Karpas-422 (cell line): ENCODE results near the gene SEMA3C. TPM values are rescaled to one million over a fixed set of nuclear protein-coding genes. Genes with fewer than 3 reads are reported as not detected.

ENCODE experiments used
- DNase-seq: peaks from one replicate; pipeline ENCODE4 v3.0.0-alpha.2; 2015
- H2AFZ ChIP-seq: fragments of 200-600 bp; sonication (generic); 2 replicates; pipeline ENCODE4 v1.6.1; 2014; ENCODE audit warnings: antibody characterized with exemption, low read length, mixed read lengths
- H3K27ac ChIP-seq: fragments of 200-600 bp; sonication (generic); 2 replicates; pipeline ENCODE4 v1.5.1; 2014; ENCODE audit warnings: mild to moderate bottlenecking, low read length, moderate library complexity
- H3K27me3 ChIP-seq: fragments of 200-600 bp; sonication (generic); 2 replicates; pipeline ENCODE4 v1.6.1; 2014; ENCODE audit warnings: low read length, mixed read lengths
- H3K36me3 ChIP-seq: fragments of 200-600 bp; sonication (generic); 2 replicates; pipeline ENCODE4 v1.6.1; 2014; ENCODE audit warnings: low read length, mixed read lengths; ENCODE audit not compliant: insufficient read depth
- H3K4me1 ChIP-seq: fragments of 200-600 bp; sonication (generic); 2 replicates; pipeline ENCODE4 v1.6.1; 2014; ENCODE audit warnings: mild to moderate bottlenecking, low read length, mixed read lengths
- H3K4me2 ChIP-seq: fragments of 200-600 bp; sonication (generic); 2 replicates; pipeline ENCODE4 v1.6.1; 2014; ENCODE audit warnings: low read length, low read depth, mild to moderate bottlenecking; ENCODE audit not compliant: poor library complexity, severe bottlenecking
- H3K4me3 ChIP-seq: fragments of 200-600 bp; sonication (generic); 2 replicates; pipeline ENCODE4 v1.5.1; 2014; ENCODE audit warnings: mild to moderate bottlenecking, antibody characterized with exemption, low read length, mixed read lengths
- H3K79me2 ChIP-seq: fragments of 200-600 bp; sonication (generic); 2 replicates; pipeline ENCODE4 v1.6.1; 2014; ENCODE audit warnings: mild to moderate bottlenecking, low read length, mixed read lengths
- H3K9ac ChIP-seq: fragments of 200-600 bp; sonication (generic); 2 replicates; pipeline ENCODE4 v1.6.0; 2014; ENCODE audit warnings: low read length
- H3K9me2 ChIP-seq: fragments of 200-600 bp; sonication (generic), shearing (Covaris generic); replicated peaks from 2 replicates; pipeline ENCODE4 v1.6.0; 2014; ENCODE audit warnings: mild to moderate bottlenecking, low read length, moderate library complexity; ENCODE audit not compliant: insufficient read depth
- H3K9me3 ChIP-seq: fragments of 300-700, 200-600 bp; sonication (generic); 2 replicates; pipeline ENCODE4 v1.6.1; 2014; ENCODE audit warnings: low read length, mixed read lengths
- H4K20me1 ChIP-seq: fragments of 200-600 bp; sonication (generic); 2 replicates; pipeline ENCODE4 v1.6.1; 2014; ENCODE audit warnings: mild to moderate bottlenecking, antibody characterized with exemption, low read length, low read depth; ENCODE audit not compliant: insufficient read depth
- total RNA-seq: library from RNA; depleted of rRNA; stranded (reverse); fragments of >200 nt; shearing (Covaris generic); gene quantifications from 2 replicates; pipeline ENCODE4 v1.2.3, GENCODE V29; 2014; ENCODE audit warnings: low replicate concordance; rRNA removed

The SEMA3C gene
- total RNA-seq, result not detected in 2 replicates

DNA sequence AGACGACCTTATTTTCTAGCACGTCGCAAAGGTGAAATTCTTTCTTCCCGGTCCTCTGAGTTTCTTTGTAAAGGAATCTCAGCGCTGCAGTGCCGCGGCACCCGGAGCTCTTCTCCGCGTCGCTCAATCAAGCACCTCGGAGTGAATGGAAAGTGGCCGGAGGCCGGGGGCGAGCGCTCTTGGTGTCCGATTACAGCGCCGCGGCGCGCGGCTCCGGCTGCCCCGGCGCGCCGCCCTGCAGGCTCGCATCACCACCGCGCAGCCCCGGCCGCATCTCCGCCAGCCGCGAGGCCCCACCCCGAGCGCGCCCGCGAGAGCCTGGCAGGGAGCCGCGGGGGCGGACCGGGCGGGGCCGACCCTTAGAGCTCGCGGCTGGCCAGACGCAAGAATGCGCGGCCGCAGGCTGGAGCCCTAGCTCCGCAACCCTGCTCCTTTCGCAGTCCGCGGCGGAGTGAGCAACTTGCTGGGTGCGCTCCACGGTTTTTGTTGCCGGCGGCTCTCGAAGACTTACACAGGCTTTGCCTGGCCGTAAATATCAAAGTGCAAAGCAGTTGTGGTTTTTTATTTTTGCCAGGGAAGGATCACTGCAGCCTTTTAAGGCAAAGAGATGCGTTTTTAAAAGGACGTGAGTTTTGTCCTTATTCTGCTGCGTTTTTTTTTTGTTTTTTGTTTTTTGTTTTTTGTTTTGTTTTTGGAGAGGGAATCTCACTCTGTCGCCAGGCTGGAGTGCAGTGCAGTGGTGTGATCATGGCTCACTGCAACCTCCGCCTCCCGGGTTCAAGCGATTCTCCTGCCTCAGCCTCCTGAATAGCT lies at the start of gene SEMA3C:
Gene SEMA3C, minus strand, starts transcription at position 143 of the 813 bp plus-strand sequence. CDS start 2,270 bp downstream, outside the sequence.
- Histone ChIP-seq H3K4me1 (no peaks in the 10 kb centered on the region), H3K9me2 (no peaks in the 10 kb centered on the region), H3K27ac (no peak within 1 kb of the TSS), H4K20me1 (no peaks in the 10 kb centered on the region), H3K9me3 (peaks cover 5% of the 10 kb centered on the region), H2AFZ (no peak within 1 kb of the TSS), H3K4me3 (no peak within 1 kb of the TSS), H3K9ac (no peak within 1 kb of the TSS), H3K27me3 (no peaks in the 10 kb centered on the region), H3K36me3 (no peaks in the 10 kb centered on the region), H3K4me2 (no peak within 1 kb of the TSS), H3K79me2 (no peaks in the 10 kb centered on the region)
- DNase-seq, result no peak

DNA sequence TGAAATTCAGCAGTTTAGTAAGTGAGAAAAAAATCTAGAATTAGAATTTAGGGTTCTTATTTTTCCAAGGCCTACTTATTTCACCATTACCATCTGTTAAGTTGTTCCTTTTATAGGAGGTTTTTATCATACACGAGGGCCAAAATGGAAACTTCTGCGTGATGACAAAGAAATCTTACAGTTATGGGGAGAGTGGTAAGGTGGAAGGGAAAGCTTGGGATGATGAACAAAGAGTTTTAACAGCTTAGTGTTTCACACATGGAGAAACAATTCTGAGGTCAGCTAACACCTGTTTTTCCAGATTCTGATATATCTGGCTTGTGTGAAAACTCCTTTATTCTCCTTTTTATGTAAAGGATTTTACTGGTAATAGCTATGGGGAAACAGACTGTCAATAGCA lies 49.8 kb upstream of the SEMA3C start:
- H3K9me3 ChIP-seq, result peaks cover 18% of the 10 kb centered on the region
- H4K20me1 ChIP-seq, result no peaks in the 10 kb centered on the region
- H3K4me3 ChIP-seq, result no peak overlapping the region
- no peak overlapping the region for H3K4me2 ChIP-seq
- no peaks in the 10 kb centered on the region for H3K27me3 ChIP-seq
- no peak for DNase-seq
- no peaks in the 10 kb centered on the region for H3K36me3 ChIP-seq
- H3K4me1 ChIP-seq, result no peaks in the 10 kb centered on the region
- no peak overlapping the region for H2AFZ ChIP-seq
- no peak overlapping the region for H3K27ac ChIP-seq
- H3K9ac ChIP-seq, result no peak overlapping the region
- H3K9me2 ChIP-seq, result no peaks in the 10 kb centered on the region
- H3K79me2 ChIP-seq, result no peaks in the 10 kb centered on the region

DNA sequence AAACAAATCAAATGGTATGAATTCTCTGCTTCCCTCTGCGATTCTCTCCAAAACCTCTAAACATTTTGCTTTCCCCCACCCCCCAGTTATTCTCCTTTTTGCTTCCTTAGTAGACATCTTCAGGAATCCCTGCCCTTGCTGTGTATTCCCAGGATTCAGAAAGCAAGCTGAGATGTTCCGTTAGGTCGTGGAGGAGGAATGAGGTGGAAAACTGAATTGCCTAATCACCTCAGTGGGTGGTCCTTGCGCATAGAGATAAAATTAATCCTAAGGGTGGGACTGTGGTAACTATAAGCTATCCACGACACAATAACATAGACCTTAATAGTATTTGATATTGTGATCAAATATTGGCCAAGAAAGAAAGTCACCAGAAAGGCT lies 49.1 kb upstream of the SEMA3C start:
- Histone ChIP-seq H3K27me3 (no peaks in the 10 kb centered on the region), H3K27ac (no peak overlapping the region), H3K9me3 (peaks cover 18% of the 10 kb centered on the region), H3K79me2 (no peaks in the 10 kb centered on the region), H3K4me3 (no peak overlapping the region), H3K9ac (no peak overlapping the region), H3K9me2 (no peaks in the 10 kb centered on the region), H3K4me1 (no peaks in the 10 kb centered on the region), H3K36me3 (no peaks in the 10 kb centered on the region), H4K20me1 (no peaks in the 10 kb centered on the region), H3K4me2 (no peak overlapping the region), H2AFZ (no peak overlapping the region)
- DNase-seq, result no peak

DNA sequence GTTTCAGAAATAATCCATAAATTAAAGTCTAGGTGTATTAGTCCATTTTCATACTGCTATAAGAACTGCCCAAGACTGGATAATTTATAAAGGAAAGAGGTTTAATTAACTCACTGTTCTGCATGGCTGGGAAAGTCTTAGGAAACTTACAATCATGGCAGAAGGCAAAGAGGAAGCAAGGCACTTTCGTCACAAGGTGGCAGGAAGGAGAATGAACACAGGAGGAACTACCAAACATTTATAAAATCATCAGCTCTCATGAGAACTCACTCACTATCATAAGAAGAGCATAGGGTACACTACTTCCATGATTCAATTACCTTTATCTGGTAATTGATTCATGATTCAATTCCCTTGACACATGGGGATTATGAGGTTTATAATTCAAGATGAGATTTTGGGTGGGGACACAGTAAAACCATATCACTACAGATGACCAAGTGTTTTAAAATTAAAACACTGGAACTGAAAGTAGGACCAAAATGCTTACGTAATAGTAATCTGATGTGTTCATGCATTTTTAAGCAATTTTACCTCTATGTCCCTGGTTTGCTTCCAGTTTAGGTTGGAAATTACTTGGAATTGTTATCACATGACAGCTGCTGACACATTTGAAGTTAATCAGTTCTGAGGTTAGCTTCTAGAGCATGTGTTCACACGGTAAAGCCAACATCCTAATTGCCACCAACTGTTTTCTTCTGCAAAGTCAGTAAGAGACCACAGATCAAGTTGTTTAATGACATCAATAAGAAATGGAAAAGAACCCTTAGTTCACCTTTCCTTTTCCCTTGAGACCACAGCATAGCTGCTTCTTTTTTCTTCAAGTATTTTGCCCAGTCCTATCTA lies 48.4 kb upstream of the SEMA3C start:
- no peak overlapping the region for H2AFZ ChIP-seq
- no peaks in the 10 kb centered on the region for H4K20me1 ChIP-seq
- no peaks in the 10 kb centered on the region for H3K36me3 ChIP-seq
- no peak overlapping the region for H3K27ac ChIP-seq
- no peaks in the 10 kb centered on the region for H3K79me2 ChIP-seq
- DNase-seq, result no peak
- no peaks in the 10 kb centered on the region for H3K27me3 ChIP-seq
- H3K4me1 ChIP-seq, result no peaks in the 10 kb centered on the region
- H3K4me2 ChIP-seq, result no peak overlapping the region
- no peaks in the 10 kb centered on the region for H3K9me2 ChIP-seq
- H3K9ac ChIP-seq, result no peak overlapping the region
- H3K4me3 ChIP-seq, result no peak overlapping the region
- H3K9me3 ChIP-seq, result peaks cover 18% of the 10 kb centered on the region

DNA sequence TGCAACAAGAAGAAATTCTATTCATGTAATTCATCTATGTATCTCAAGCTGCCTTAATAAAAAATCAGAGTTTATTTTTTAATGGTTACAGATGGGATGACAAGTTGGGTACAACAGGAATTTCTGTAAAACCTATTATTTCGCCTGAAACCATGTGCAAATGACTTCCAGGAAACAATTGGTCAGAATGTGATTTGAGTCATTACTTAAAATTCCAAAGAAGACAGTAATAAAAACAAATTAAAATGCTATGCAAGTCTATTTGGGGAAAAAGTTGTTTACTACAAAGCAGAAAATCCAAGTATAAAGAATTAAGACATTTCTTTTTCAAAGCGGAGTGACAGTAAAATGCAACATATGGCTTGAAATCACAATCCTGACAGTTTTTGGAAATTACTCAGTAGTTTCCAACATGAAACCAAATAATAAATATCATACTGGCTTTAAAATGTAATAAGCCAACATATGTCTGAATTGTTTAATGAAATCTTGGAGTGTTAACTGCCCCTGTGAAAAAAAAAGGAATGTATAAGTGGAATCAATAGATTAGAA lies 41.5 kb upstream of the SEMA3C start:
- Histone ChIP-seq H3K9me3 (peaks cover 4% of the 10 kb centered on the region), H3K9me2 (no peaks in the 10 kb centered on the region; the same call in 1 of the 2 replicates), H3K4me3 (no peak overlapping the region), H3K27me3 (no peaks in the 10 kb centered on the region), H4K20me1 (no peaks in the 10 kb centered on the region), H3K27ac (no peak overlapping the region), H3K4me1 (no peaks in the 10 kb centered on the region), H2AFZ (no peak overlapping the region), H3K36me3 (no peaks in the 10 kb centered on the region), H3K9ac (no peak overlapping the region), H3K79me2 (no peaks in the 10 kb centered on the region), H3K4me2 (no peak overlapping the region)
- no peak for DNase-seq

DNA sequence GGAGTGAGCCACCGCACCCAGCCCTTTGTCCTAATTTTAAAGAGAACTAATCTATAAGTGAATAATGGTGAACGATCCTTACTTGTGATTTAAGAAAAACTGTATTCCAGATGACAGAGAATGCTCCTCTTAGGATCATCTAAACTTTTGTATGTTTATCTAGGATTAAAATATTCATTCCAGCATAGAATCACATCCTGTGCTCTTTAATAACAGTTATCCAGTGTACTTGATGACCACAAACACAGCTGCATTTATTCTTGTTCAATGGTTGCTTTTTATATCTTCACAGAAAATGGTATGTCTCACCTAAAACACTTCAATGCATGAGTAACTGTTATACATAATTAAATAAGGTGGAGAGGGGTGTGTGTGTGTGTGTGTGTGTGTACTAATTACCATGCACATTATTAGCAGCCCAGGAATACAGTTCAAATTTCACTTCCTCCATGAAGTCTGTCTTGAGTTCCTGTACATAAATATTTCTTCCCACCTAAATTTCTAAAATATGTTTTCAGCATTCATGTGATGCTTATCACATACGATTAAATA lies 38.5 kb upstream of the SEMA3C start:
- H2AFZ ChIP-seq, result no peak overlapping the region
- no peaks in the 10 kb centered on the region for H3K79me2 ChIP-seq
- H3K4me3 ChIP-seq, result no peak overlapping the region

DNA sequence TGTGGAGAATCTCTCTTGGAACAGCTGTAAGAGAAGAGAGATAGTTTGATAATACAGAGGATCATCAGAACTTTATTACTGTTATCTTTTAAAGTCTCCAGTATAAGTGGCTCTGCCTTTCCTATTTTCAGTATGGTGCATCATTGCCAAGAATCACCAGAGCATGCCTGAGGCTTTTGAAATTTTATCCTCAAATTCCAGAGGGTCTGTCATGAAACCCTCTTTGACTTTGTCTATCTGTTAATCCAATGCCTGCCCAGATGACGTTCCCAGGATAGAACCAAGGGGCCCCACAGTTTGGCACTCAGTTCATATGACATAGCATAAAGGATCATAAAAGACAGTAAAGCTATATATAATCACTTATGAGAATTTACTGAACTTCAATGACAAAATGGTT lies 35.3 kb upstream of the SEMA3C start:
- Histone ChIP-seq H3K4me3 (no peak overlapping the region), H2AFZ (no peak overlapping the region), H3K9me2 (no peaks in the 10 kb centered on the region), H3K4me2 (no peak overlapping the region), H3K27me3 (no peaks in the 10 kb centered on the region), H4K20me1 (no peaks in the 10 kb centered on the region), H3K27ac (no peak overlapping the region), H3K79me2 (no peaks in the 10 kb centered on the region), H3K4me1 (no peaks in the 10 kb centered on the region), H3K36me3 (no peaks in the 10 kb centered on the region), H3K9ac (no peak overlapping the region), H3K9me3 (peaks cover 12% of the 10 kb centered on the region)
- DNase-seq, result no peak

More for the DNA sequence above, 38.5 kb upstream of the SEMA3C start:
- Histone ChIP-seq H3K4me1 (no peaks in the 10 kb centered on the region), H4K20me1 (no peaks in the 10 kb centered on the region), H3K27me3 (no peaks in the 10 kb centered on the region), H3K9me2 (no peaks in the 10 kb centered on the region; the same call in 1 of the 2 replicates), H3K9me3 (peaks cover 7% of the 10 kb centered on the region), H3K36me3 (no peaks in the 10 kb centered on the region), H3K9ac (no peak overlapping the region), H3K4me2 (no peak overlapping the region), H3K27ac (no peak overlapping the region)
- no peak for DNase-seq

DNA sequence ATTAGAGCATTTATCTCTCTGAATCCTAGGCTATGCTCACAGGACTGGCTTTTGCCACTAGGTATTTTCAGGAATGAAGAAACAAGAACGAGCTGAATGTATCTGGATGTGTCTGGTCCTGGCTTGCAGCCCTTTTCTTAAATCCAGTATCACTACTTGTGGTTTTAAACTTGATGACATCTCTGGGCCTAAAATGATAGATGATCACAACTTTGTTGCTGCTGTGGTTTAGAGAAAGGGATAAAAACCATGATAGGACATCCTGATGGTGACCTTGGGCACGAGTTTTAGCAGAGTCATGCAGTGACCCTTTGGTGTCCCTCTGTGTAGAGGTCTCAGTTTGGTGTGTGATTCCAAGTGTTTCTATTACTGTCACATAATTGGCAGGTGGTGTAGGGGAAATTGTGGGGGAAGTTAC lies 31.7 kb upstream of the SEMA3C start:
- Histone ChIP-seq H3K4me1 (no peaks in the 10 kb centered on the region), H4K20me1 (no peaks in the 10 kb centered on the region), H3K9me3 (peaks cover 17% of the 10 kb centered on the region), H3K4me3 (no peak overlapping the region), H3K4me2 (no peak overlapping the region), H3K9ac (no peak overlapping the region), H3K79me2 (no peaks in the 10 kb centered on the region), H2AFZ (no peak overlapping the region), H3K27ac (no peak overlapping the region), H3K36me3 (no peaks in the 10 kb centered on the region), H3K9me2 (no peaks in the 10 kb centered on the region), H3K27me3 (no peaks in the 10 kb centered on the region)
- DNase-seq, result no peak
